ENCODE results near the gene SLC39A3.

SLC39A3 gene

DNA sequence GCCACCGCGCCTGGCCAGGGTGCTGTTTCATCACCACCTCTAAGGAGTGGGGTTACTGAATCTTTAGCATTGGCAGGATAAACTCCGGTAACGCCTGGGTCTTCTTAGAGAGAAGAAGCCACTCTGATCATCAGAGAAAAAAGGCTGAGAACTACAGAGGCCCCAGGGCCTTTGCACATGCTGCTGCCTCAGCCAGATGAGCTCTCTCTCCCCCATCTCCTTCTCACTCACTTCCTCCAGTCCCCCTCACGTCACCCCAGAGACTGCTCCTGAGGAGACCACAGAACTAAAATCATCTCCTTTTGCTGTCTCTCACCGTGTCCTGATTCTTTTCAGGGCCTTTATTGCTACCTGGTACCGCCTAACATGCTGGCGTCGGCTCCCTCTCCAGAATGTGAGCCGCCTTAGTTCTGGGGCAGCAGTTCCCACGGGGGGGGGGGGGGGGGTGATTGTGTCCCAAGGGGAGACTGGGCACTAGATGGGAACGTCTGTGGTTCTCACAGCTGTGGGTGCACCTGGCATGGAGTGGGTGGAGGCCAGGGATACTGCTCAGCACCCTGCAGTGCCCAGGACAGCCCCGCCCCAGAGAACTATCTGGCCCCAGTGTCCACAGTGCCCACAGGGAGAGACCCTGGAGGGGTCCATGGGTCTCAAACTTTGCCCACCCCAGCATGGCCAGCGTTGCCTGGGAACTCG is 13.5 kb downstream of the SLC39A3 start:
- in situ Hi-C loops (cut with MboI; ENCODE audit: low pct_unique_long_range_greater_than_20kb, low sequenced_read_pairs, unreplicated experiment), result no loop called here
- DNase-seq (ENCODE audit: low spot score), result no peak
- TF ChIP-seq, protein P1, sequence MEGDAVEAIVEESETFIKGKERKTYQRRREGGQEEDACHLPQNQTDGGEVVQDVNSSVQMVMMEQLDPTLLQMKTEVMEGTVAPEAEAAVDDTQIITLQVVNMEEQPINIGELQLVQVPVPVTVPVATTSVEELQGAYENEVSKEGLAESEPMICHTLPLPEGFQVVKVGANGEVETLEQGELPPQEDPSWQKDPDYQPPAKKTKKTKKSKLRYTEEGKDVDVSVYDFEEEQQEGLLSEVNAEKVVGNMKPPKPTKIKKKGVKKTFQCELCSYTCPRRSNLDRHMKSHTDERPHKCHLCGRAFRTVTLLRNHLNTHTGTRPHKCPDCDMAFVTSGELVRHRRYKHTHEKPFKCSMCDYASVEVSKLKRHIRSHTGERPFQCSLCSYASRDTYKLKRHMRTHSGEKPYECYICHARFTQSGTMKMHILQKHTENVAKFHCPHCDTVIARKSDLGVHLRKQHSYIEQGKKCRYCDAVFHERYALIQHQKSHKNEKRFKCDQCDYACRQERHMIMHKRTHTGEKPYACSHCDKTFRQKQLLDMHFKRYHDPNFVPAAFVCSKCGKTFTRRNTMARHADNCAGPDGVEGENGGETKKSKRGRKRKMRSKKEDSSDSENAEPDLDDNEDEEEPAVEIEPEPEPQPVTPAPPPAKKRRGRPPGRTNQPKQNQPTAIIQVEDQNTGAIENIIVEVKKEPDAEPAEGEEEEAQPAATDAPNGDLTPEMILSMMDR (IDR thresholded peaks at IDR 0.05; ENCODE audit: extremely low read depth, insufficient read depth, missing control alignments), result no peak

DNA sequence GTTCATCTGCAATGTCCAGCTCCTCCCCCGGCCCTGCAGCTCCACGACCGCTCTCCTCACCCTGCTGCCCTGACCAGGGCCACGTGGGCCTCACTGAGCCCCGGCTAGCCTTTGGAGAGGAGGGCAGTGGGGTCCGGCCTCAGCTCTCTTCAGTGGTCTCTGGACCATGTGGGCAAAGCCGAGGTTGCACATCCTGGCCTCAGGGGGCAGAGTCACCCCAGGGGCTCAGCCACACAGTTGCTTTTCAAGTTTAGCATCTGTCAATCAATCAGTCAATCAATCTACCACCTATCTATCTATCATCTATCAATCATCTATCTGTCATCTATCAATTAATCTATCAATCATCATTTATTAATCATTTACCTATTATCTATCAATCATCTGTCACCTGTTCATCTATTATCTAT is 15.7 kb downstream of the SLC39A3 start:
- no peak for DNase-seq (ENCODE audit: low spot score)
- TF ChIP-seq, protein P1 (IDR thresholded peaks at IDR 0.05; ENCODE audit: extremely low read depth, insufficient read depth, missing control alignments), result no peak
- in situ Hi-C loops (cut with MboI; ENCODE audit: low pct_unique_long_range_greater_than_20kb, low sequenced_read_pairs, unreplicated experiment), result no loop called here

DNA sequence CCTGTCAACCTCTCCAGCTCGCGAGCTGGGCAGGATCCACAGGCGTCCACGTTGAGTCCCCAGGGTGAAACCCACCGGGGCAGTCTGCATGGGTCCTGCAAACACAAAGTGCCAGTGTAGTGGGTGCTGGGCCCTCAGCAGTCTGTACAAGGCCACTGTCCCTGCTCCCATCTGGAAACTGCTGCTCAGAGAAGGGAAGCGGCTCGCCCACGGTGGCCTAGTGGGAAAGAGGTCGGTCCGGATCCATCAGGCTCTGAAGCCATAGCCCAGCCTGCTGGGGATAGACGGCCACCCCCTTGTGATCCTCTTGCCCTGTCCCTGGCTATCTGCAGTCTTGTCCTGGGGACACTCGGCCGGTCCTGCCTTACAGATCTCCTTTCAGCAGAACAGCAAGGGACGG is 16.1 kb downstream of the SLC39A3 start:
- in situ Hi-C loops (cut with MboI; ENCODE audit: low pct_unique_long_range_greater_than_20kb, low sequenced_read_pairs, unreplicated experiment), result no loop called here
- DNase-seq (ENCODE audit: low spot score), result no peak
- TF ChIP-seq, protein P1 (IDR thresholded peaks at IDR 0.05; ENCODE audit: extremely low read depth, insufficient read depth, missing control alignments), result no peak

DNA sequence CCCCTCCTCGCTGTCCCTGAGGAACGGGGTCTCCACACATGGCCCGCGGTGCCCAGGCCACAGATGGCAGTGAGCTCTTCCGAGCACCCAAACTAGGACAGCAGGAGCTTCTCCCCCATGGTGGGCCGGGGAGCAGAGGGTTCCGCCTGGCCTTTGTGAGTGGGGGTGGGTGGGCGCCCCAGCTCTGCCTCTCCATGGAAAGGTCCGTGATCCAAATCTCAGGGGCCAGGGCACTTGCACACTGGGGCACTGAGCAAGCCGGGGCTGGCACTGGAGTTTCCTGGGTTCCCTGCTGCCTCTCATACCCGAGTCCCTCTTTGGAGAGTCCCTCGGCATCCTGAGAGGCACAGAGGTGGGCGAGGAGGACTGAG is 16.5 kb downstream of the SLC39A3 start:
- DNase-seq (ENCODE audit: low spot score), result no peak
- in situ Hi-C loops (cut with MboI; ENCODE audit: low pct_unique_long_range_greater_than_20kb, low sequenced_read_pairs, unreplicated experiment), result no loop called here
- TF ChIP-seq, protein P1 (IDR thresholded peaks at IDR 0.05; ENCODE audit: extremely low read depth, insufficient read depth, missing control alignments), result no peak

DNA sequence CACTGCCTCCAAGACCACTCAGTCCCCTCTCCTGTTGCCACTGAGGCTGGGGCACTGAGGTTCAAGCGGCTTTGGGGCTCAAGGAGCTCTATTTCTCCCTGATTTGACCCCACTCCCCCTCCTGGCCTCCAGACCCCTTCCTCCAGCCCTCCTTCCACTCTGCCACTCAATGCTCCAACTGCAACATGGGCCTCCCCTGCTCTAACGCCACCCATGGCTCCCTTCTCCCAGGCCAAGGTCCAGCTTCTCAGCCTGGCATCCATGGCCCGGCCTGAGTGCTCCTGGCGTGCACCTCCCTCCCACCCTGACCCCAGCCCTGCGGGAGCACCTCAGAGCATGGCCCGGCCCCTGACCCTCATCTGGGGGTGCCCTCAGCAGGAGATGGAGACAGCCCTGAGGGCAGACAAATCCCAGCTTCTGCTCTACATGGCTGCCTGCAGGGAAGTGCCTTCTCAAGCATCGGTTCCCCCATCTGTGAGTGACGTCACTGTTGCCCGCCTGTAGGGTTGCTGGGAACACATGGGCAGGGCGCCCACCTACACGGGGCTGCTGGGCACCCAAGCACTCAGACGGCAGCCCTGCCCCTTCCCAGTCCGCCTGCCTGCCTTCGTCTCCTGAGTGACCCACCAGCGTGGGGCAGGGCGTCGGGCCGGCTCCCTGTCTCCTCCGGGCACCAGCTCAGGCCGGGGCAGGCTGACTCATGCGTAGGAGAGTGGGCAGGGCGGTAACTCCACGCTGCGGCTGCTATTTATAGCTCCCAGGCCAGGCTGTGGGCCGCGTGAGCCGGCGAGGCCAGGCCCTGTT is 17.1 kb downstream of the SLC39A3 start:
- no peak for DNase-seq (ENCODE audit: low spot score)
- in situ Hi-C loops (cut with MboI; ENCODE audit: low pct_unique_long_range_greater_than_20kb, low sequenced_read_pairs, unreplicated experiment), result no loop called here
- TF ChIP-seq, protein P1 (IDR thresholded peaks at IDR 0.05; ENCODE audit: extremely low read depth, insufficient read depth, missing control alignments), result no peak

DNA sequence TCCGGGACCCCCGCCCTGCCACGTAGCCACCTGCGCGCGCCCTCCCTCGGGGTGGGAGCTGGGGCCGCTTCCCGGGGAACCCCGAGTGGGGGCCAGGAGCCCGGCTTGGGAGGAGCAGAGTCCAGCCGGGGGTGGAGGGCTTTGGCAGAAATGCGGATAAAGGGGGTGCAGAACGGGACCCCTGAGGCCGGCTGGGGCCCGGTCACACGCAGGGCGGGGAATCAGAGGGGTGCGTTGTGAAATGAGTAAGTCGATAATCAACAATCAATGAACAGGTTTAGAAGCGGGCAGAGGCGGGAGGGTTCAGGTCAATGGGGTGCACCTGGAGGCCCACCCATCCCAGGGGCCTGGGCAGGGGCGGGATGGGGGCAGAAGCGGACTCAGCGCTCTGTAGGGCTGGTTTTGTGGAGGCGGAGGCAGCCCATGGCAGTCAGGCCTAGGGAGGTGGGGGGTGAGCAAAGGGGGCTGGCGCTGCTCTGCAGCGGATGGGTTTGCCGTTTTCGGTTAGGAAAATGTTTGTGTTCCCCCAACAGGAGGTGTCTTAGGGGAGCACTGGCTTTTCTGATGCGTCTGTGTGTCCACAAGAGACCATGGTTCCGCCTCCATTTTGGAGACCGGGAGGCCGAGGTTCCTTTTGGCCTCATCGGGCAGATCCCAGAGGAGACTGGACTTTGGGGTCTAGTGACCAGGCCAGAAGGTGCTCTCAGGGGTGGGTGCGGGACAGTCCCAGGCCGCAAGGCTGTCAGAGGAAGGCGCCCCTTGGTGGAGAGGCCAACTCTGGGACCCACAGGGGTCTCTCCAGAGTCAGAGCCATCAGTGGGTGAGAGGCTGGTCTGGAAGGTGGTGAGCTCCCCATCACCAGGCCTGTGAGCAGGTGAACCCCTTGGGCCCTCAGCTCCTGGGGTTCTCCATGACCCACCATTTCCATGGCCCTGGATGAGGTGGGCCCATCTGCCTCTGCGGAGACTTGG is 18.0 kb downstream of the SLC39A3 start:
- TF ChIP-seq, protein P1 (IDR thresholded peaks at IDR 0.05; ENCODE audit: extremely low read depth, insufficient read depth, missing control alignments), result no peak
- in situ Hi-C loops (cut with MboI; ENCODE audit: low pct_unique_long_range_greater_than_20kb, low sequenced_read_pairs, unreplicated experiment), result no loop called here
- DNase-seq (ENCODE audit: low spot score), result no peak

Measured in GM13977 (cell line).